GM12872 (cell line): ENCODE results near the gene CEMIP.

Source experiments
- TF ChIP-seq, protein P1 (sequence below): IDR thresholded peaks from 3 replicates; pipeline ENCODE4 v1.5.1; 2011; ENCODE audit warnings: low read depth, mild to moderate bottlenecking, low read length, moderate library complexity; ENCODE audit not compliant: insufficient read depth

CEMIP gene

DNA sequence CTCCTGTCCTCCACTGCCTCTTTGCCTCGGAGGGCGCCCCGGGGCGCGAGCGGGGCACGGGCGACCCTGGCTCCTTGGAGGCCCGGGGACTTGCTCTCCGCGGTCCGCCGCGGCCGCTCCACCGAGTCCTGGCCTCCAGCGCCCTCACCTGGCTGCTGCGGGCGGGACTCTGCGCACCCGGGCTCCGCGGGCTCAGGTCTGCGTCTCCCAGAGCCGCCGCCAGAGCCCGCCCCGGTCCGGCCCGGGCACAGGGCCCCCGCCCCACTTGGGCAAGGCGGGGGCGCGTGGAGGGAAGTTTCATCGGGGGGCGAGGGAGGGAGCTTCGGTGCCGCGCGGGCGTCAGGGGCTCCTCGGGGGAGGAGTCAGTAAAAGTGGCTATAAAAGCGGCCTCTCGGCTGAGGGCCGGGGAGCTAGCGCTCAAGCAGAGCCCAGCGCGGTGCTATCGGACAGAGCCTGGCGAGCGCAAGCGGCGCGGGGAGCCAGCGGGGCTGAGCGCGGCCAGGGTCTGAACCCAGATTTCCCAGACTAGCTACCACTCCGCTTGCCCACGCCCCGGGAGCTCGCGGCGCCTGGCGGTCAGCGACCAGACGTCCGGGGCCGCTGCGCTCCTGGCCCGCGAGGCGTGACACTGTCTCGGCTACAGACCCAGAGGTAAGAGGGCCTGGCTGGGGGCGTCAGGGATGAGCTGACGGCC, at the start of gene CEMIP:
TSS of gene CEMIP (plus strand) at position 407 of the 694 bp plus-strand sequence. CDS start 94,510 bp downstream, outside the sequence.
- TF ChIP-seq, protein P1, sequence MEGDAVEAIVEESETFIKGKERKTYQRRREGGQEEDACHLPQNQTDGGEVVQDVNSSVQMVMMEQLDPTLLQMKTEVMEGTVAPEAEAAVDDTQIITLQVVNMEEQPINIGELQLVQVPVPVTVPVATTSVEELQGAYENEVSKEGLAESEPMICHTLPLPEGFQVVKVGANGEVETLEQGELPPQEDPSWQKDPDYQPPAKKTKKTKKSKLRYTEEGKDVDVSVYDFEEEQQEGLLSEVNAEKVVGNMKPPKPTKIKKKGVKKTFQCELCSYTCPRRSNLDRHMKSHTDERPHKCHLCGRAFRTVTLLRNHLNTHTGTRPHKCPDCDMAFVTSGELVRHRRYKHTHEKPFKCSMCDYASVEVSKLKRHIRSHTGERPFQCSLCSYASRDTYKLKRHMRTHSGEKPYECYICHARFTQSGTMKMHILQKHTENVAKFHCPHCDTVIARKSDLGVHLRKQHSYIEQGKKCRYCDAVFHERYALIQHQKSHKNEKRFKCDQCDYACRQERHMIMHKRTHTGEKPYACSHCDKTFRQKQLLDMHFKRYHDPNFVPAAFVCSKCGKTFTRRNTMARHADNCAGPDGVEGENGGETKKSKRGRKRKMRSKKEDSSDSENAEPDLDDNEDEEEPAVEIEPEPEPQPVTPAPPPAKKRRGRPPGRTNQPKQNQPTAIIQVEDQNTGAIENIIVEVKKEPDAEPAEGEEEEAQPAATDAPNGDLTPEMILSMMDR: peak; percentile 44; the same call in 1 of the 3 replicates

- TF ChIP-seq, protein P1: no peak
Measured at GRCh38 chr15:80730387-80730786, 48.8 kb upstream of the CEMIP start.

- TF ChIP-seq, protein P1: no peak
Measured at GRCh38 chr15:80730926-80731325, 48.2 kb upstream of the CEMIP start.

DNA sequence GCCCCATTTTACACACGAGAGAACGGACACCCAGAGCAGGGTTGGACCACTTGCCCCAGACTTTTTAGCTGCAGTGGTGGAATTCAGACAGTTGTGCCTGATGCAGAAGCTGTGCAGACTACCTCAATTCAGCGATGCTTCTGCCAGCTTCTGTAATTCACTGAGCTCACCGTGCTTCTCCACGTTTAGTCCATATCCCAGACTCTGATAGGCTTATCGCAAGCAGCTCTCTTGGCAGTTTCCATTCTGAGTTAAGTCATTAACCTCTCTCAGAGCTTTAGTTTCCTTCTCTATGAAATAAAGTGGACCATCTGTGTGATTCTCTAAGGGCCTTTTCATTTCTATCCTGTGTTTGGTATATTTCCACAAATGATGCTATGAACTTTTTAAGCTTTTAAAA, 47.0 kb upstream of the CEMIP start:
- TF ChIP-seq, protein P1: no peak

DNA sequence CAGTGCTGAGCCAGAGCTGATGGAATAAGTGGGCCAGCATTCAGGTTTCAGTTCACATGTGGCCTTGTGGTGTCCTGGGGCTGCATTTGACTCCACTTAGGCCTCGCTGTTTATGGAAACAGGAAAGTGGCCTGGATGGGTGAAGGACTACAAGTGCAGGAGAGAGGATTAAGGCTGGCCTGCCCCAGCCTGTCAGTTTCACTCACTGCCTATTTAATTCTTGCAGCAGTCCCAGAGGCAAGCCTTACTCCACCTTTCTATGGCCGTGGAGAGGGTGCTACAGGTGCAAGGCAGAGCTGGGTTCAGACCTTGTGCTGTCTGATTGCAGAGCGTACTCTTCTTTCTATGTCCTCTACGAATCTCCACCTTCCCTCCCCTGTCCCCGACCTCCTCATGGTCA, 46.4 kb upstream of the CEMIP start:
- TF ChIP-seq, protein P1: no peak

GRCh38 chr15:80733460-80733859, 45.7 kb upstream of the CEMIP start:
- TF ChIP-seq, protein P1: no peak

DNA sequence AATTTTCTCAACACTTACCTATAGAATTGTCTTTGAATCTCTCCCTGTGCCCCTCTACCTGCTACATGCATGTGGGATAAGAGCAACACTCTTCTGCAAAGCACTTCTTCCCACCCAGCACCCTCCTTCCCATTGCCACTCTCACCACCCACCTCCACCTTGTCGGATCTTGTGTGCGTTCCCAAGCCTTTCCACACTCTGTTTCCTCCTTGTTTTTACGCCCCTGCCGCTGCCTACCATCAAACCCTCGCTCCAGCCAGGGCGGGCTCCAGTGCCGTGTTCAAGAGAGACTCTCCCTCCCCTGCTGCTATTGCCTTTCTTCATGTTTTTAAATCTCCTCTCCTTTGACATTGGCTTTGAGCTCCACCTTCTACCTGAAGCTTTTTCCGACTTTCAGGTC, 43.8 kb upstream of the CEMIP start:
- TF ChIP-seq, protein P1: no peak
